Fibroblast of the aortic adventitia (primary cell): Measurements from ENCODE around the gene ROPN1L. TPM values are rescaled to one million over a fixed set of nuclear protein-coding genes. Genes with fewer than 3 reads are reported as not detected.

ENCODE experiments used
- DNase-seq: peaks from one replicate; pipeline ENCODE4 v3.0.0-alpha.2; 2010; ENCODE audit warnings: low read depth
- H3K4me3 ChIP-seq: 2 replicates; pipeline ENCODE4 v1.5.1; 2011; ENCODE audit warnings: low read depth, mild to moderate bottlenecking, control low read depth, low read length, moderate library complexity
- total RNA-seq: library from RNA; depleted of rRNA; stranded (reverse); fragments of >200 nt; gene quantifications from 2 replicates; pipeline ENCODE4 v1.2.3, GENCODE V29; 2012; ENCODE audit warnings: low replicate concordance
- TF ChIP-seq, protein P1 (sequence below): IDR thresholded peaks from 2 replicates; pipeline ENCODE4 v1.5.1; 2011; ENCODE audit warnings: mild to moderate bottlenecking, low read length, control low read depth, inconsistent platforms; ENCODE audit not compliant: insufficient read depth

Gene ROPN1L
- total RNA-seq, 1 donor: 0.63 TPM

DNA sequence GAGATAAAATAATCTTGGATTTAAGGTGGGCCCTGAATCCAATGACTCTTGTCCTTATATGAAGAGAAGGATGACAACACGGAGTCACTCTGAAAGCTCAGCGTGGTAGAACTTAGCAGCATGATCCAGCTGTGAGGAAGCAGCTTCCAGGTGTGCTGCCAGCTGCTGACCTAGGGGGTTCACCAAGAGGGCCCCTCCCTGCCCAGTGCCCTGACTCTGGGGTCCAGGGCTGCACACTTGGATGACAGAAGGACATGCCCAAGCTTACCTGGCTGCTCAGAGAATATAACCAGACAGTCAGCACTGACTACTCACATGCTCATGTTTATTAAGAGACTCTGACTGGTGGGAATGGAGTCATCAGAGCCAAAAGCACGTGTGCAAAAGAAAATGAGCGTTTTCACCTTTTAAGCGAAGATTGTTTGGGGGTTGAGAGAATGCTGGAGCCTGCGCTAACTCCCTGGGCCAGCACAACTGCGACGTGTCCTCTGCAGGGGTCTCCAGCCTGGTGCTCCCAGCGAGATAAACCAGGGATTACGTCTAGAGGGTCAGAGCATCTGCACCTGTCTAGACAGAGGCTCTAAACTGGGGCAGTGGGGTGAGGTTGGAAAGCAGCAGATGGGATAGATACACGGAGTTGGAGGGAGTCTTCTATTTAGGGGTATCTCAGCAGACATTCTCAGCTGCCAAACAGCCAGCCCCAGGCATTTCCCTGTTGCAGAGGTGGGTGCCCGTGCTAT, 41.3 kb downstream of the ROPN1L start:
- TF ChIP-seq, protein P1, sequence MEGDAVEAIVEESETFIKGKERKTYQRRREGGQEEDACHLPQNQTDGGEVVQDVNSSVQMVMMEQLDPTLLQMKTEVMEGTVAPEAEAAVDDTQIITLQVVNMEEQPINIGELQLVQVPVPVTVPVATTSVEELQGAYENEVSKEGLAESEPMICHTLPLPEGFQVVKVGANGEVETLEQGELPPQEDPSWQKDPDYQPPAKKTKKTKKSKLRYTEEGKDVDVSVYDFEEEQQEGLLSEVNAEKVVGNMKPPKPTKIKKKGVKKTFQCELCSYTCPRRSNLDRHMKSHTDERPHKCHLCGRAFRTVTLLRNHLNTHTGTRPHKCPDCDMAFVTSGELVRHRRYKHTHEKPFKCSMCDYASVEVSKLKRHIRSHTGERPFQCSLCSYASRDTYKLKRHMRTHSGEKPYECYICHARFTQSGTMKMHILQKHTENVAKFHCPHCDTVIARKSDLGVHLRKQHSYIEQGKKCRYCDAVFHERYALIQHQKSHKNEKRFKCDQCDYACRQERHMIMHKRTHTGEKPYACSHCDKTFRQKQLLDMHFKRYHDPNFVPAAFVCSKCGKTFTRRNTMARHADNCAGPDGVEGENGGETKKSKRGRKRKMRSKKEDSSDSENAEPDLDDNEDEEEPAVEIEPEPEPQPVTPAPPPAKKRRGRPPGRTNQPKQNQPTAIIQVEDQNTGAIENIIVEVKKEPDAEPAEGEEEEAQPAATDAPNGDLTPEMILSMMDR: no peak
- H3K4me3 ChIP-seq: no peak overlapping the region
- no peak for DNase-seq

DNA sequence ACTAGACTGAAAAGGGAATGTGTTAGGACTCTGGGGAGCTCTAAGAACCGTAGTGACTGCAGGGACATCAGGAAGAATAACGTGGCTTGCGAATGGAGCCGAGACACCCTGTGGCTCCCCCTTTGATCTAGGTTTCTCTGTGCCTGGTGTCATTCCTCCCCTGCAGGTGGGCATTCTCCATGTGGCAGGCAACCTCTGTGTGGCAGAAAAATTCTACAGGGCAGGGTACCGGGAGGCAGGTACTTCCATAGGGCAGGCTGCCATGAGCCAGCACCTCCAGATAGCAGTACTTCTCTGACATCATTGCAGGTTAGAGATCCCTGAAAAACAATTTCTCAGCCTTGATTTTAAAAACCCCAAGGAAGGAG, 43.1 kb downstream of the ROPN1L start:
- DNase-seq: no peak
- no peak overlapping the region for H3K4me3 ChIP-seq
- TF ChIP-seq, protein P1: no peak

DNA sequence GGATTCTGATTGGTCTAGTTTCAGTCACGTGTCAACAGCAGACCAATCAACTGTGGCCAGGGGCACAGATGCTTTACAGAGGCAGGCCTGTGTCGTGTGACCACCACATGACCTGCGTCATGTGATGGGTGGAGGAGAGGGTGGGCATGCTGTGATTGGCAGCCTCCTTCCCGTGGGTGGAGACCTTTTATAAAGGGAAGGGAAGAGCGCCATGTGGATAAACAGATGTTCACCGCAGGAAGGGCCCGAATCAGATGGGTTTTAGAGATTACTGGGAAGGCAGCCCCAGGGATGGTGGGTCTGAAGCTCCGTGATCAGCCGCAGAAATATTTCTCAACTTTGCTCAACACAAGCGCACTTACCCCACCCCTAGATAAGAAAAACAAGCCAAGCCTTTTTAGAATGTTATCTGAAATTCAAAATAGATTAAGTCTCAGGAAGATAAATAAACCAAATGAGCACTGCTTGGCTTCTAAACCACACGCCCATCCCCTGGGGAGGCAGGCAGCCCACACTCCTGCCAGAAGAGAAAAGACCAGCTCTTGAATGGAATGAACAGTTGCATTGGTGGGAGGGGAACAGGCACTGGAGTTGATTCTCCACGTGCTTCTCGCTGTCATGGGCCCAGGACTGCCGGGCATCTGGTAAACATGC, 43.6 kb downstream of the ROPN1L start:
- peak; percentile 100 for DNase-seq
- TF ChIP-seq, protein P1: no peak
- H3K4me3 ChIP-seq: no peak overlapping the region

DNA sequence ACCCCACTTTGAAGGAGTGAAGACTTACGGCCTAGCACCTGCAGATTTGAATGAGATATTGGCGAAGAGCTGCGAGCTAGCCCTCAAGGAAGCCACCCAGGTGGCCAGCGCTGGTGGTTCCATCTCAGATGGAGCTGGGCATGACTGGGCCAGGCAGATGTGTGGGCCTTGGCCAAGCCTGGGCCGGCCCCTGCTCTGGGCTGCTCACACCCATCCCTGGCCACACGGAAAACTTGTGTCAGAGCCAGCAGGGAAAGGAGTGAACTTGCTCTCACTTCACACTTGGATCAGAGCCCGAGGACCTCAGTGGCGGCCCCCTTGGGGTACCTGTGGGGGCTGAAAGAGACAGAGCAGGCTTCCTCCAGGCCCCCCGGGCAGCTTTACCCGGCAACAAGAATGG, 44.2 kb downstream of the ROPN1L start:
- TF ChIP-seq, protein P1: no peak
- peak; percentile 37 for DNase-seq
- no peak overlapping the region for H3K4me3 ChIP-seq

DNA sequence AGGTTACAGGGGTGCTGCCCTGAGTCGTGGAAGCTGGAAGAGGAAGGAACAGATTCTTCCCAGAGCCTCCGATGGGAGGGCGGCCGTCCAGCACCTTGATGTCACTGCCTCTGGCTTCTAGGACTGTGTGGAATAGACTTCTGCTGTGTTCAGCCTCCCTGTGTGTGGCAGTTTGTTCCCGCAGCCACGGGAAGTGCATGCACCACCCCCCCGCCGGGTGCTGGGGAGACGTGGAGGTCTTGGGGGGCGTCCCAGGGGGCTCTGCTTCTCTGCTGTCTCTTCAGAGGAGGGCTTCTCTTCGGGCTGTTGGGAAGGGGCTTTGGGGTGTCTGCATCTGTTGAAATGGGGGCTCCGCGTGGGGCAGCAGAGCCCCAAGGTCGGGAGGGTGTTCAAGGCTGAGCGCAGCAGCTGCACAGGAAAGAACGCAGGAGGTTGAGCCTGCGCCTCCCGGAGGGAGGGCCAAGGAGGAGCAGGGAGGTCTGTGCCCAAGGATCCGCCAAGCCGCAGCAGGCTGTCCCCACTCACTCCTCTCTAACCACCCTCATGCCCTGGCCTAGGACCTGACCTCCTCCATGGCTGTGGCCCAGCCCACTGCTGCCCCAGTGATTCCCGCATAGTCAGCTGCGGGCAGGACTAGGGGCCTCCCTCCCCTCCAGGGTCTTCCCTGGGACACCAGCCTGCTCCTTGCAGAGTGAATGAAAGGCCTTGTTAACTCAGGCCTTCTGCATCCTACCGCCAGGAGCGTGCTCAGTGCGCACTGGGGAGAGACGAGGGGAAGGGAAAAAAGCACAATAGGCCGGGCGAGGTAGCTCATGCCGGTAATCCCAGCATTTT, 45.0 kb downstream of the ROPN1L start:
- TF ChIP-seq, protein P1: no peak
- no peak for DNase-seq
- no peak overlapping the region for H3K4me3 ChIP-seq

DNA sequence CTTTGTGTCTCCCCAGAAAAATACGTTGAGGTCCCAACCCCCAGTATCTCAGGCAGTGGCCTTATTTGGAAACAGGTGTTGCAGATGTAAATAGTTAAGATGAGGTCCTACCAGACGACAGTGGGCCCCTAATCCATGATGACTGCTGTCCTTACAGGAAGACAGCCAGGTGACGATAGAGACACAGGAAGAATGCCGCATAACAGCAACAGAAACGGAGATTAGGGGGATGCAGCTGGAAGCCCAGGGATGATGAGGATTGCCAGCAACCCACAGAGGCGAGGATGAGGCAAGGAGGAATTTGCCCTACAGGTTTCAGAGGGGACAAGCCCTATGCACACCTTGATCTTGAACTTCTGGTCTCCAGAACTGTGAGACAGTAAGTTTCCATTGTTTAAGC, 46.5 kb downstream of the ROPN1L start:
- TF ChIP-seq, protein P1: no peak
- no peak for DNase-seq
- no peak overlapping the region for H3K4me3 ChIP-seq
